Mesenchymal stem cell (in vitro differentiated cells and primary cell): Measurements from ENCODE around the gene OR5I1.
"Not testable (repeated sequence)": the region's sequence is repeated elsewhere in the genome, so short reads cannot be mapped to it uniquely, and the experiment has no call there.

Source experiments
- DNase-seq: peaks from one replicate; pipeline ENCODE4 v3.0.0-alpha.2; 2013
- H2AFZ ChIP-seq: one replicate; pipeline ENCODE4 v1.6.1; 2013; ENCODE audit warnings: low read depth, mild to moderate bottlenecking, control low read depth, inconsistent platforms, low read length, moderate library complexity
- H2AK5ac ChIP-seq: 2 replicates; pipeline ENCODE4 v1.6.1; 2013; ENCODE audit warnings: low read length, moderate library complexity, mild to moderate bottlenecking, inconsistent platforms; ENCODE audit not compliant: severe bottlenecking
- H2BK120ac ChIP-seq: one replicate; pipeline ENCODE4 v1.6.1; 2013; ENCODE audit warnings: low read depth, mild to moderate bottlenecking, inconsistent platforms, low read length, moderate library complexity
- H2BK12ac ChIP-seq, 2 experiments: one replicate each; pipeline ENCODE4 v1.6.1; 2013; ENCODE audit warnings: inconsistent platforms in 2 of 2, low read length in 2 of 2, mild to moderate bottlenecking in 2 of 2, moderate library complexity in 2 of 2, control low read depth in 1 of 2
- H2BK15ac ChIP-seq: one replicate; pipeline ENCODE4 v1.6.1; 2013; ENCODE audit warnings: mild to moderate bottlenecking, low read depth, inconsistent platforms; ENCODE audit not compliant: poor library complexity, severe bottlenecking
- H2BK5ac ChIP-seq: 2 replicates; pipeline ENCODE4 v1.6.1; 2013; ENCODE audit warnings: low read depth, mild to moderate bottlenecking, low read length, control low read depth, inconsistent platforms; ENCODE audit not compliant: poor library complexity, severe bottlenecking
- H3K14ac ChIP-seq, 2 experiments: one replicate each; pipeline ENCODE4 v1.6.1; 2013; ENCODE audit warnings: inconsistent platforms in 2 of 2, low read length in 2 of 2, control low read depth in 1 of 2, mild to moderate bottlenecking in 1 of 2, moderate library complexity in 1 of 2
- H3K18ac ChIP-seq, 2 experiments: one replicate each; pipeline ENCODE4 v1.6.1; 2013; ENCODE audit warnings: inconsistent platforms in 2 of 2, low read length in 2 of 2, control low read depth in 1 of 2, low read depth in 1 of 2, mild to moderate bottlenecking in 1 of 2
- H3K23ac ChIP-seq, 2 experiments: one replicate each; pipeline ENCODE4 v1.6.1; 2013; ENCODE audit warnings: inconsistent platforms in 2 of 2, low read length in 2 of 2, mild to moderate bottlenecking in 2 of 2, moderate library complexity in 2 of 2, control low read depth in 1 of 2
- H3K27ac ChIP-seq: 2 replicates; pipeline ENCODE4 v1.5.1; 2013; ENCODE audit warnings: mild to moderate bottlenecking, moderate library complexity, low read length, control low read depth, inconsistent platforms; ENCODE audit not compliant: poor library complexity, severe bottlenecking
- H3K27me3 ChIP-seq, 2 experiments: 2 replicates each; pipeline versions ENCODE4 v1.6.1 to v1.7.0; 2013; ENCODE audit warnings: low read length in 2 of 2, mild to moderate bottlenecking in 2 of 2, moderate library complexity in 2 of 2, control low read depth in 1 of 2, inconsistent platforms in 1 of 2; ENCODE audit not compliant: control insufficient read depth in 1 of 2, insufficient read depth in 1 of 2
- H3K36me3 ChIP-seq, 2 experiments: 2 replicates each; pipeline versions ENCODE4 v1.6.1 to v1.7.0; 2013; ENCODE audit warnings: low read length in 2 of 2, control low read depth in 1 of 2, inconsistent platforms in 1 of 2, low read depth in 1 of 2, mild to moderate bottlenecking in 1 of 2; ENCODE audit not compliant: insufficient read depth in 2 of 2, control insufficient read depth in 1 of 2
- H3K4ac ChIP-seq, 2 experiments: one replicate each; pipeline ENCODE4 v1.6.1; 2013; ENCODE audit warnings: inconsistent platforms in 2 of 2, low read length in 2 of 2, mild to moderate bottlenecking in 2 of 2, moderate library complexity in 2 of 2, control low read depth in 1 of 2, low read depth in 1 of 2
- H3K4me1 ChIP-seq: 2 replicates; pipeline ENCODE4 v1.6.1; 2013; ENCODE audit warnings: low read depth, low read length, control low read depth; ENCODE audit not compliant: control insufficient read depth, insufficient read depth
- H3K4me2 ChIP-seq: 2 replicates; pipeline ENCODE4 v1.6.1; 2013; ENCODE audit warnings: low read length, mild to moderate bottlenecking, inconsistent platforms; ENCODE audit not compliant: poor library complexity, severe bottlenecking
- H3K4me3 ChIP-seq, 2 experiments: 2 replicates each; pipeline versions ENCODE4 v1.5.1 to v1.7.0; 2013; ENCODE audit warnings: low read length in 2 of 2, mild to moderate bottlenecking in 2 of 2, control low read depth in 1 of 2, low read depth in 1 of 2; ENCODE audit not compliant: insufficient read depth in 1 of 2
- H3K79me1 ChIP-seq: replicated peaks from 2 replicates; pipeline ENCODE4 v1.6.1; 2013; ENCODE audit warnings: mild to moderate bottlenecking, control low read depth, low read length, inconsistent platforms; ENCODE audit not compliant: poor library complexity, severe bottlenecking
- H3K9ac ChIP-seq: 2 replicates; pipeline ENCODE4 v1.7.0; 2013; ENCODE audit warnings: mild to moderate bottlenecking, low read length, moderate library complexity
- H3K9me3 ChIP-seq: 2 replicates; pipeline ENCODE4 v1.7.0; 2013; ENCODE audit warnings: mild to moderate bottlenecking, low read length; ENCODE audit not compliant: control insufficient read depth
- H4K8ac ChIP-seq: one replicate; pipeline ENCODE4 v1.6.1; 2013; ENCODE audit warnings: inconsistent platforms, mild to moderate bottlenecking, low read length, moderate library complexity
- H4K91ac ChIP-seq: one replicate; pipeline ENCODE4 v1.6.1; 2013; ENCODE audit warnings: mild to moderate bottlenecking, low read length, inconsistent platforms
- WGBS: methylation state at CpG from one replicate; pipeline ENCODE4 v1.1.7; 2013; ENCODE audit warnings: mixed read lengths; 5-methylcytosine and 5-hydroxymethylcytosine counted together

The OR5I1 gene

GRCh38 chr11:55885481-55885880 is 50.7 kb downstream of the OR5I1 start:
- 88% methylated on average over 9 of the region's 9 CpGs for WGBS
- H2AK5ac ChIP-seq = not testable (repeated sequence)

More at GRCh38 chr11:55885481-55885880, 50.7 kb downstream of the OR5I1 start:
- H4K8ac ChIP-seq, H2AFZ ChIP-seq, H3K27ac ChIP-seq, H2BK120ac ChIP-seq, H3K4me1 ChIP-seq, H3K79me1 ChIP-seq, H4K91ac ChIP-seq, H3K36me3 ChIP-seq, H3K9me3 ChIP-seq, H3K14ac ChIP-seq, H3K23ac ChIP-seq, H2BK12ac ChIP-seq, DNase-seq, H3K4me2 ChIP-seq, H3K18ac ChIP-seq, H3K4ac ChIP-seq, H3K27me3 ChIP-seq, H2BK5ac ChIP-seq, H3K4me3 ChIP-seq, H3K9ac ChIP-seq, H2BK15ac ChIP-seq: not testable (repeated sequence)
